ENCODE results near the gene CD48. TPM values are rescaled to one million over a fixed set of nuclear protein-coding genes. Genes with fewer than 3 reads are reported as not detected.

The CD48 gene
- total and polyA plus RNA-seq, 2 of the 4 experiments (the other 2 are of a cell fraction) = not detected

- H3K23ac ChIP-seq (ENCODE audit: low read depth, low read length) = no peak overlapping the region
- H2BK5ac ChIP-seq (ENCODE audit: low read depth, low read length, poor library complexity, severe bottlenecking) = no peak overlapping the region
- H3K79me1 ChIP-seq (ENCODE audit: low read depth in 1 of 2, low read length in 2 of 2) = no peaks in the 10 kb centered on the region
- WGBS, 2 experiments (ENCODE audit: extremely low coverage in 2 of 2, insufficient read length in 1 of 2) = no CpG with 5 or more reads among the region's 20 CpGs
- H2BK20ac ChIP-seq (ENCODE audit: low read depth, low read length) = no peak overlapping the region
- intact Hi-C loops (cut with micrococcal nuclease) (no loop called here), in situ Hi-C loops (cut with MboI; ENCODE audit: low sequenced_read_pairs) (loop anchor here (10.0 kb wide), 1 partner anchor 65 kb away; the partner anchor contains the start of gene SLAMF7), dilution Hi-C loops (cut with HindIII; ENCODE audit: low sequenced_read_pairs, unreplicated experiment) (no loop called here)
- no peak overlapping the region for H2AK9ac ChIP-seq (replicated peaks; ENCODE audit: low read depth, low read length, poor library complexity)
- no peaks in the 10 kb centered on the region for H4K20me1 ChIP-seq (ENCODE audit: insufficient read depth, low read length)
- no peak overlapping the region for H3K4ac ChIP-seq (ENCODE audit: low read depth, low read length)
- BruUV-seq (replicated peaks) = no TSS peak
- no peak overlapping the region for H3K56ac ChIP-seq (ENCODE audit: extremely low read depth, insufficient read depth, low read length)
- H4K91ac ChIP-seq (ENCODE audit: insufficient read depth, low read depth, low read length) = no peak overlapping the region
- H3K9ac ChIP-seq (ENCODE audit: low read depth, low read length) = no peak overlapping the region
- no peak overlapping the region for H4K8ac ChIP-seq (ENCODE audit: low read depth in 2 of 2, low read length in 2 of 2)
- H3K36me3 ChIP-seq (ENCODE audit: control insufficient read depth, insufficient read depth, low read length) = no peaks in the 10 kb centered on the region
- H3K4me1 ChIP-seq (ENCODE audit: control insufficient read depth, insufficient read depth, low read length) = no peaks in the 10 kb centered on the region
- DNase-seq (no peak), ATAC-seq (ENCODE audit: low read depth) (no peak)
- POLR2A ChIA-PET (ENCODE audit: unreplicated experiment) = no interaction called here
- no peak overlapping the region for H2BK120ac ChIP-seq (ENCODE audit: low read depth, low read length)
- TF ChIP-seq CTCF (conservative IDR thresholded peaks at IDR 0.05; ENCODE audit: low read depth, low read length) = no peak
- no peak for TF ChIP-seq CHD1 (IDR thresholded peaks at IDR 0.05; ENCODE audit: low read depth, low read length)
- no peak for TF ChIP-seq POLR2A (IDR thresholded peaks at IDR 0.05; ENCODE audit: low read depth, low read length)
- no peak for TF ChIP-seq USF2 (IDR thresholded peaks at IDR 0.05; ENCODE audit: low read depth, low read length)
- no peak for TF ChIP-seq CEBPB (IDR thresholded peaks at IDR 0.05; ENCODE audit: low read depth, low read length)
- no peak for TF ChIP-seq MAFK (IDR thresholded peaks at IDR 0.05; ENCODE audit: low read depth, low read length)
- no peak for TF ChIP-seq RFX5 (IDR thresholded peaks at IDR 0.05; ENCODE audit: low read depth, low read length)
- no peak for TF ChIP-seq MAZ (IDR thresholded peaks at IDR 0.05; ENCODE audit: borderline replicate concordance, low read depth, low read length)
- TF ChIP-seq RAD21 (IDR thresholded peaks at IDR 0.05; ENCODE audit: low read length) = no peak
- H3K27me3 ChIP-seq (ENCODE audit: control insufficient read depth, insufficient read depth, low read length) = no peaks in the 10 kb centered on the region
- no peak overlapping the region for H3K14ac ChIP-seq (replicated peaks; ENCODE audit: low read depth, low read length)
- no peak overlapping the region for H2AK5ac ChIP-seq (ENCODE audit: low read depth, low read length)
- H3K9me3 ChIP-seq (ENCODE audit: control insufficient read depth, insufficient read depth, low read length) = no peaks in the 10 kb centered on the region
- H3K27ac ChIP-seq (ENCODE audit: insufficient read depth, low read length) = no peak overlapping the region
- H3K18ac ChIP-seq (ENCODE audit: low read depth, low read length) = no peak overlapping the region
- H3K9me1 ChIP-seq (ENCODE audit: insufficient read depth, low read length) = no peaks in the 10 kb centered on the region
- no peak overlapping the region for H2BK15ac ChIP-seq (ENCODE audit: low read depth, low read length)
- H3K4me3 ChIP-seq (ENCODE audit: insufficient read depth, low read depth, low read length) = no peak overlapping the region
- CTCF ChIA-PET = no interaction called here
- H2AFZ ChIP-seq (replicated peaks; ENCODE audit: low read length, poor library complexity) = no peak overlapping the region
- no peak overlapping the region for H4K5ac ChIP-seq (ENCODE audit: low read depth, low read length)
- no peak overlapping the region for H3K4me2 ChIP-seq (ENCODE audit: low read depth, low read length)
These were observed 41.8 kb downstream of the CD48 start for GRCh38 chr1:160669802-160670201.
